H9 (cell line): Measurements from ENCODE around the gene SLC38A11. TPM values are rescaled to one million over a fixed set of nuclear protein-coding genes. Genes with fewer than 3 reads are reported as not detected.

Experiments
- DNase-seq: peaks from one replicate; pipeline ENCODE4 v3.0.0-alpha.2; 2017
- H2AFZ ChIP-seq: one replicate; pipeline ENCODE4 v1.6.1; 2013; ENCODE audit warnings: mild to moderate bottlenecking, low read length, control low read depth, moderate library complexity
- H2AK5ac ChIP-seq: 2 replicates; pipeline ENCODE4 v1.6.1; 2013; ENCODE audit warnings: low read length, control low read depth, mixed read lengths; ENCODE audit not compliant: insufficient read length
- H2BK120ac ChIP-seq: one replicate; pipeline ENCODE4 v1.6.1; 2013; ENCODE audit warnings: low read depth, mild to moderate bottlenecking, low read length, control low read depth, inconsistent platforms; ENCODE audit not compliant: poor library complexity, severe bottlenecking
- H2BK12ac ChIP-seq: 2 replicates; pipeline ENCODE4 v1.6.1; 2013; ENCODE audit warnings: low read length, control low read depth, mixed read lengths, low read depth; ENCODE audit not compliant: insufficient read length
- H2BK15ac ChIP-seq: 2 replicates; pipeline ENCODE4 v1.6.1; 2013; ENCODE audit warnings: low read depth, low read length, control low read depth
- H2BK20ac ChIP-seq: one replicate; pipeline ENCODE4 v1.6.1; 2013; ENCODE audit warnings: low read depth, mild to moderate bottlenecking, low read length, control low read depth, inconsistent platforms; ENCODE audit not compliant: poor library complexity, severe bottlenecking
- H2BK5ac ChIP-seq: 2 replicates; pipeline ENCODE4 v1.6.1; 2013; ENCODE audit warnings: low read length, control low read depth, mixed read lengths; ENCODE audit not compliant: insufficient read length
- H3K14ac ChIP-seq: 2 replicates; pipeline ENCODE4 v1.6.1; 2013; ENCODE audit warnings: low read length, control low read depth; ENCODE audit not compliant: insufficient read depth
- H3K18ac ChIP-seq: 2 replicates; pipeline ENCODE4 v1.6.1; 2013; ENCODE audit warnings: low read depth, mild to moderate bottlenecking, mixed read lengths, low read length, control low read depth; ENCODE audit not compliant: insufficient read length
- H3K23ac ChIP-seq: 2 replicates; pipeline ENCODE4 v1.6.1; 2013; ENCODE audit warnings: low read length, control low read depth, mixed read lengths, low read depth; ENCODE audit not compliant: insufficient read length
- H3K23me2 ChIP-seq: 2 replicates; pipeline ENCODE4 v1.6.1; 2013; ENCODE audit warnings: low read depth, mild to moderate bottlenecking, mixed read lengths, low read length, control low read depth; ENCODE audit not compliant: insufficient read length, poor library complexity, severe bottlenecking
- H3K27ac ChIP-seq: 2 replicates; pipeline ENCODE4 v1.5.1; 2013; ENCODE audit warnings: low read length, control low read depth, mixed read lengths, low read depth; ENCODE audit not compliant: insufficient read length
- H3K27me3 ChIP-seq: 2 replicates; pipeline ENCODE4 v1.6.1; 2013; ENCODE audit warnings: low read length, control low read depth, inconsistent platforms; ENCODE audit not compliant: insufficient read depth
- H3K4ac ChIP-seq: 2 replicates; pipeline ENCODE4 v1.6.1; 2013; ENCODE audit warnings: low read depth, mild to moderate bottlenecking, control low read depth, inconsistent platforms, low read length, moderate library complexity
- H3K4me1 ChIP-seq: 2 replicates; pipeline ENCODE4 v1.6.1; 2013; ENCODE audit warnings: low read length, control low read depth, inconsistent platforms; ENCODE audit not compliant: insufficient read depth
- H3K4me2 ChIP-seq: 2 replicates; pipeline ENCODE4 v1.6.1; 2013; ENCODE audit warnings: low read length, control low read depth, mixed read lengths; ENCODE audit not compliant: insufficient read length, insufficient read depth
- H3K56ac ChIP-seq: 2 replicates; pipeline ENCODE4 v1.6.1; 2013; ENCODE audit warnings: low read depth, mild to moderate bottlenecking, mixed read lengths, low read length, control low read depth; ENCODE audit not compliant: insufficient read length
- H3K79me1 ChIP-seq: 2 replicates; pipeline ENCODE4 v1.6.1; 2013; ENCODE audit warnings: low read depth, mild to moderate bottlenecking, moderate library complexity, low read length, control low read depth, inconsistent platforms; ENCODE audit not compliant: insufficient read depth, poor library complexity, severe bottlenecking
- H3K79me2 ChIP-seq: 2 replicates; pipeline ENCODE4 v1.6.1; 2013; ENCODE audit warnings: low read length, control low read depth, inconsistent platforms; ENCODE audit not compliant: insufficient read depth
- H3K9ac ChIP-seq: 2 replicates; pipeline ENCODE4 v1.6.1; 2013; ENCODE audit warnings: low read length, control low read depth, mixed read lengths; ENCODE audit not compliant: insufficient read length; ENCODE audit errors: extremely low read depth
- H3K9me3 ChIP-seq: one replicate; pipeline ENCODE4 v1.6.1; 2013; ENCODE audit warnings: low read depth, low read length, inconsistent platforms; ENCODE audit not compliant: control insufficient read depth
- H3T11ph ChIP-seq: one replicate; pipeline ENCODE4 v1.6.1; 2013; ENCODE audit warnings: mild to moderate bottlenecking, low read length, control low read depth, inconsistent platforms
- H4K20me1 ChIP-seq: one replicate; pipeline ENCODE4 v1.6.1; 2013; ENCODE audit not compliant: control insufficient read depth, insufficient read length, insufficient read depth
- H4K5ac ChIP-seq: 2 replicates; pipeline ENCODE4 v1.6.1; 2013; ENCODE audit warnings: low read depth, mild to moderate bottlenecking, mixed read lengths, low read length, control low read depth; ENCODE audit not compliant: insufficient read length
- H4K8ac ChIP-seq: replicated peaks from 2 replicates; pipeline ENCODE4 v1.6.1; 2013; ENCODE audit warnings: low read length, control low read depth, mixed read lengths, low read depth; ENCODE audit not compliant: insufficient read length
- H4K91ac ChIP-seq: 2 replicates; pipeline ENCODE4 v1.6.1; 2013; ENCODE audit warnings: low read depth, mild to moderate bottlenecking, moderate library complexity, mixed read lengths, low read length, control low read depth; ENCODE audit not compliant: insufficient read length
- H3K27ac Mint-ChIP-seq, 3 experiments: 2 replicates in 2 of 3; 3 replicates in 1 of 3; pipeline ENCODE4 v1.8.0; 2020 to 2021; ENCODE audit warnings: mixed read lengths in 3 of 3, mild to moderate bottlenecking in 1 of 3, moderate library complexity in 1 of 3
- H3K27me3 Mint-ChIP-seq: 2 replicates; pipeline ENCODE4 v1.8.0; 2021; ENCODE audit warnings: low read depth, mild to moderate bottlenecking, moderate library complexity, mixed read lengths
- H3K36me3 Mint-ChIP-seq, 3 experiments: 2 replicates in 2 of 3; 3 replicates in 1 of 3; pipeline ENCODE4 v1.8.0; 2020 to 2021; ENCODE audit warnings: low read depth in 3 of 3, mixed read lengths in 3 of 3; ENCODE audit not compliant: insufficient read depth in 1 of 3
- H3K4me1 Mint-ChIP-seq, 2 experiments: 2 replicates each; pipeline ENCODE4 v1.8.0; 2020; ENCODE audit warnings: mixed read lengths in 2 of 2
- H3K4me3 Mint-ChIP-seq, 2 experiments: 2 replicates in 1 of 2; 3 replicates in 1 of 2; pipeline ENCODE4 v1.8.0; 2020 to 2021; ENCODE audit warnings: mild to moderate bottlenecking in 2 of 2, mixed read lengths in 2 of 2, moderate library complexity in 1 of 2
- H3K9me3 Mint-ChIP-seq, 2 experiments: 2 replicates in 1 of 2; 3 replicates in 1 of 2; pipeline ENCODE4 v1.8.0; 2020; ENCODE audit warnings: mild to moderate bottlenecking in 2 of 2, mixed read lengths in 2 of 2, moderate library complexity in 1 of 2
- CTCF ChIP-seq: fragments of 200-600 bp; sonication (generic); conservative IDR thresholded peaks from 3 replicates; pipeline ENCODE4 v1.8.0; 2021; ENCODE audit warnings: antibody characterized with exemption, mild to moderate bottlenecking
- WGBS: extraction: QIAGEN DNeasy Blood & Tissue Kit; methylation state at CpG from one replicate; pipeline ENCODE4 v1.1.7; 2013; ENCODE audit warnings: missing lambda C conversion rate, low lambda C conversion rate, mixed read lengths; ENCODE audit not compliant: insufficient read length; ENCODE audit errors: extremely low coverage; 5-methylcytosine and 5-hydroxymethylcytosine counted together
- total RNA-seq: library from RNA; stranded (reverse); gene quantifications from 2 replicates; pipeline ENCODE4 v1.2.1, GENCODE V29; 2021

The SLC38A11 gene
- total RNA-seq, 1 experiment from 2014 or later, result not detected

GRCh38 chr2:164953279-164953678 lies 2.0 kb downstream of the SLC38A11 start:
- Histone ChIP-seq H3K27ac (no peak overlapping the region), H2BK20ac (no peak overlapping the region), H3K79me1 (no peaks in the 10 kb centered on the region), H2BK120ac (no peak overlapping the region), H4K8ac (no peak overlapping the region), H3K9ac (no peak overlapping the region), H3K9me3 (no peaks in the 10 kb centered on the region), H2AK5ac (no peak overlapping the region), H4K5ac (no peak overlapping the region), H2BK12ac (no peak overlapping the region), H3K4me1 (no peaks in the 10 kb centered on the region), H3K18ac (no peak overlapping the region), H3K4ac (no peak overlapping the region), H3K23ac (no peak overlapping the region), H2AFZ (no peak overlapping the region), H3K79me2 (no peaks in the 10 kb centered on the region), H3K23me2 (no peaks in the 10 kb centered on the region), H4K91ac (no peak overlapping the region), H3K4me2 (no peak overlapping the region), H2BK15ac (no peak overlapping the region), H2BK5ac (no peak overlapping the region), H3K14ac (no peak overlapping the region), H3K27me3 (no peaks in the 10 kb centered on the region), H3T11ph (no peak overlapping the region), H4K20me1 (no peaks in the 10 kb centered on the region), H3K56ac (no peak overlapping the region)
- H3K4me3 Mint-ChIP-seq, result no peak overlapping the region
- no peak for TF ChIP-seq CTCF
- no peak for DNase-seq
- peaks cover 1% of the 10 kb centered on the region; the same call in 1 of the 2 replicates for H3K27me3 Mint-ChIP-seq
- no peaks in the 10 kb centered on the region for H3K9me3 Mint-ChIP-seq
- no peaks in the 10 kb centered on the region for H3K36me3 Mint-ChIP-seq
- H3K4me1 Mint-ChIP-seq, result peaks cover 0 to 3% of the 10 kb centered on the region in 2 experiments; a peak in 1 of 4 replicates
- no peak overlapping the region for H3K27ac Mint-ChIP-seq
- no CpG with 5 or more reads among the region's 3 CpGs for WGBS
